GM12872 (cell line): ENCODE measurements around the gene LHFPL3.

Experiments used
- CTCF ChIP-seq: IDR thresholded peaks from 3 replicates; pipeline ENCODE4 v1.5.1; 2011; ENCODE audit warnings: low read depth, mild to moderate bottlenecking, low read length, moderate library complexity; ENCODE audit not compliant: insufficient read depth

The LHFPL3 gene

GRCh38 chr7:104900525-104901239 is 572.3 kb downstream of the LHFPL3 start:
- TF ChIP-seq CTCF: no peak

- TF ChIP-seq CTCF: no peak
Observed at GRCh38 chr7:104901240-104901619, 572.8 kb downstream of the LHFPL3 start.

- no peak for TF ChIP-seq CTCF
Observed at GRCh38 chr7:104902183-104902582, 573.8 kb downstream of the LHFPL3 start.

- no peak for TF ChIP-seq CTCF
Observed at GRCh38 chr7:104903044-104903443, 574.6 kb downstream of the LHFPL3 start.

GRCh38 chr7:104903846-104904245 is 575.4 kb downstream of the LHFPL3 start:
- no peak for TF ChIP-seq CTCF

GRCh38 chr7:104906032-104906431 is 577.6 kb downstream of the LHFPL3 start:
- no peak for TF ChIP-seq CTCF

GRCh38 chr7:104906556-104906955 is 578.2 kb downstream of the LHFPL3 start:
- TF ChIP-seq CTCF: no peak
